ENCODE data around the gene LBR. TPM values are rescaled to one million over a fixed set of nuclear protein-coding genes. Genes with fewer than 3 reads are reported as not detected.

The LBR gene
- total and polyA plus RNA-seq, 2 of the 4 experiments (the other 2 are of a cell fraction): 21.3 to 24.9 TPM

DNA sequence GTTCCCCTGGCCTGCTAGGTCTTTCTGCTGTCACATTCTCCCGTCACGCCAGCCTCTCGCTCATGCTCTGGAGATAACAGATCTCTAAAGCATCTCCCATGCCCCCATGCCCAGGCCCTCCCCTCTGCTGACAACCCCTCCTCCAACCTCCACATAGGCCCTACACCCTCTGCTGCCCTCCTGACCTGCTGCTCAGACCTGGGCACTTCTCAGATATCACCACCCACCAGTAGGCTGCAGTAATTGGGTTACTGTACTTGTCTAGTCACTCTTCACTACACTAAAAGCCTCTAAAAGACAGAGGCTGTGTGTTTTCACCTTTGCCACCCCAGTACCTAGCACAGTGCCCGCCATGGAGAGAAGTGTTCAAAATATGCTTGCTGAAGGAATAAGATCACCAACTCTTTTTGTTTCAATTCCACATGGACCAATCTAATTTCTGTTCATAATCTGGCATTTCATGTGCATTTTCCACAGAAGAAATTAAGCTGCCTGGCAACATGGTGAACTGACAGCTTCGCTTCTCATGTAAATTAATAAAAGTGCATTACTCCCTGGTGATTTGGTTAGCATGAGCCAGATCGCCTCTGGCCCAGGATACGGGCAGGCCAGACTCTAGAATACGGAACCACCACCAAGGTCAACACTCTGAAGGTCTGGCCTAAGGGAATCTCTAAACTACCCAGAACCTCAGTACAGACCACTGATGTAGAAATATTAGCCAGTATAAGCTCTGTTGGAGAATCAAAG is 20.7 kb downstream of the LBR start:
- Histone ChIP-seq H3K9me1 (ENCODE audit: insufficient read depth, low read length) (no peaks in the 10 kb centered on the region; the same call in none of the 2 replicates), H2BK5ac (ENCODE audit: low read depth, low read length, poor library complexity, severe bottlenecking) (no peak overlapping the region), H4K91ac (ENCODE audit: insufficient read depth, low read depth, low read length) (no peak overlapping the region), H2BK15ac (ENCODE audit: low read depth, low read length) (no peak overlapping the region), H2AFZ (replicated peaks; ENCODE audit: low read length, poor library complexity) (no peak overlapping the region), H2BK20ac (ENCODE audit: low read depth, low read length) (no peak overlapping the region), H3K4me1 (ENCODE audit: control insufficient read depth, insufficient read depth, low read length) (no peaks in the 10 kb centered on the region; the same call in 1 of the 2 replicates), H4K20me1 (ENCODE audit: insufficient read depth, low read length) (0 out of 2 replicates have a peak, but pooled peaks cover 3% of the 10 kb centered on the region), H3K36me3 (ENCODE audit: control insufficient read depth, insufficient read depth, low read length) (peaks cover 26% of the 10 kb centered on the region), H3K56ac (ENCODE audit: extremely low read depth, insufficient read depth, low read length) (no peak overlapping the region), H3K79me1 (ENCODE audit: low read depth in 1 of 2, low read length in 2 of 2) (peaks cover 4 to 23% of the 10 kb centered on the region in 2 experiments), H3K27ac (ENCODE audit: insufficient read depth, low read length) (no peak overlapping the region), H4K5ac (ENCODE audit: low read depth, low read length) (no peak overlapping the region), H3K4me2 (ENCODE audit: low read depth, low read length) (no peak overlapping the region), H3K23ac (ENCODE audit: low read depth, low read length) (no peak overlapping the region), H2AK5ac (ENCODE audit: low read depth, low read length) (no peak overlapping the region), H2AK9ac (replicated peaks; ENCODE audit: low read depth, low read length, poor library complexity) (peak overlapping the region; percentile 50), H3K4me3 (ENCODE audit: insufficient read depth, low read depth, low read length) (no peak overlapping the region), H3K27me3 (ENCODE audit: control insufficient read depth, insufficient read depth, low read length) (no peaks in the 10 kb centered on the region), H3K14ac (replicated peaks; ENCODE audit: low read depth, low read length) (no peak overlapping the region), H3K9me3 (ENCODE audit: control insufficient read depth, insufficient read depth, low read length) (no peaks in the 10 kb centered on the region), H3K9ac (ENCODE audit: low read depth, low read length) (no peak overlapping the region), H3K18ac (ENCODE audit: low read depth, low read length) (no peak overlapping the region), H4K8ac (ENCODE audit: low read depth in 2 of 2, low read length in 2 of 2) (no peak overlapping the region), H3K4ac (ENCODE audit: low read depth, low read length) (no peak overlapping the region), H2BK120ac (ENCODE audit: low read depth, low read length) (no peak overlapping the region)
- ATAC-seq (ENCODE audit: low read depth) (no peak), DNase-seq (no peak)
- in situ Hi-C loops (cut with MboI; ENCODE audit: low sequenced_read_pairs) (loop anchor here (25.0 kb wide), 1 partner anchor 920 kb away; no protein-coding TSS in a partner anchor), dilution Hi-C loops (cut with HindIII; ENCODE audit: low sequenced_read_pairs, unreplicated experiment) (no loop called here), intact Hi-C loops (cut with micrococcal nuclease) (no loop called here)
- CTCF ChIA-PET: no interaction called here
- WGBS, 2 experiments (ENCODE audit: extremely low coverage in 2 of 2, insufficient read length in 1 of 2): no CpG with 5 or more reads among the region's 8 CpGs
- TF ChIP-seq CEBPB (IDR thresholded peaks at IDR 0.05; ENCODE audit: low read depth, low read length) (no peak), FOS (IDR thresholded peaks at IDR 0.05; ENCODE audit: low read depth, low read length) (no peak), RCOR1 (IDR thresholded peaks at IDR 0.05; ENCODE audit: insufficient replicate concordance, low read length) (no peak)
- no TSS peak for BruUV-seq (replicated peaks)
- POLR2A ChIA-PET (ENCODE audit: unreplicated experiment): no interaction called here

All from IMR-90 (cell line).